ENCODE measurements around the gene SLC25A24.
"Not testable (repeated sequence)": the region's sequence is repeated elsewhere in the genome, so short reads cannot be mapped to it uniquely, and the experiment has no call there.

The SLC25A24 gene

GRCh38 chr1:108131281-108131680 lies 68.9 kb downstream of the SLC25A24 start:
- DNase-seq = not testable (repeated sequence)

- no peak for DNase-seq
Measured at GRCh38 chr1:108130794-108131193, 69.3 kb downstream of the SLC25A24 start.

- DNase-seq = no peak
Measured at GRCh38 chr1:108129999-108130398, 70.1 kb downstream of the SLC25A24 start.

- DNase-seq = peak; percentile 82
Measured at GRCh38 chr1:108125312-108126138, 74.6 kb downstream of the SLC25A24 start.

GRCh38 chr1:108124622-108125311 lies 75.4 kb downstream of the SLC25A24 start:
- DNase-seq = no peak

- no peak for DNase-seq
Measured at GRCh38 chr1:108124023-108124422, 76.1 kb downstream of the SLC25A24 start.

GRCh38 chr1:108121358-108122143 lies 78.6 kb downstream of the SLC25A24 start:
- peak; percentile 60 for DNase-seq

- no peak for DNase-seq
Measured at GRCh38 chr1:108120163-108120562, 80.0 kb downstream of the SLC25A24 start.

- DNase-seq = no peak
Measured at GRCh38 chr1:108119500-108119899, 80.6 kb downstream of the SLC25A24 start.

GRCh38 chr1:108117945-108118902 lies 81.9 kb downstream of the SLC25A24 start:
- no peak for DNase-seq

GRCh38 chr1:108117237-108117636 lies 82.9 kb downstream of the SLC25A24 start:
- no peak for DNase-seq

GRCh38 chr1:108114033-108114599 lies 86.0 kb downstream of the SLC25A24 start:
- DNase-seq = no peak

GRCh38 chr1:108113496-108113895 lies 86.6 kb downstream of the SLC25A24 start:
- DNase-seq = no peak

GRCh38 chr1:108109295-108109973 lies 90.7 kb downstream of the SLC25A24 start:
- no peak for DNase-seq

- no peak for DNase-seq
Measured at GRCh38 chr1:108108119-108108518, 92.0 kb downstream of the SLC25A24 start.

GRCh38 chr1:108107658-108108057 lies 92.5 kb downstream of the SLC25A24 start:
- DNase-seq = no peak

GRCh38 chr1:108106775-108107174 lies 93.4 kb downstream of the SLC25A24 start:
- no peak for DNase-seq

- no peak for DNase-seq
Measured at GRCh38 chr1:108100148-108100547, 100.0 kb downstream of the SLC25A24 start.

- DNase-seq = no peak
Measured at GRCh38 chr1:108097018-108097417, 103.1 kb downstream of the SLC25A24 start.

GRCh38 chr1:108096089-108096488 lies 104.1 kb downstream of the SLC25A24 start:
- no peak for DNase-seq

GRCh38 chr1:108089477-108089876 lies 110.7 kb downstream of the SLC25A24 start:
- DNase-seq = no peak

Measured in right forelimb (tissue), 1 donor.